ENCODE measurements around the gene PRDM8.

The PRDM8 gene

DNA sequence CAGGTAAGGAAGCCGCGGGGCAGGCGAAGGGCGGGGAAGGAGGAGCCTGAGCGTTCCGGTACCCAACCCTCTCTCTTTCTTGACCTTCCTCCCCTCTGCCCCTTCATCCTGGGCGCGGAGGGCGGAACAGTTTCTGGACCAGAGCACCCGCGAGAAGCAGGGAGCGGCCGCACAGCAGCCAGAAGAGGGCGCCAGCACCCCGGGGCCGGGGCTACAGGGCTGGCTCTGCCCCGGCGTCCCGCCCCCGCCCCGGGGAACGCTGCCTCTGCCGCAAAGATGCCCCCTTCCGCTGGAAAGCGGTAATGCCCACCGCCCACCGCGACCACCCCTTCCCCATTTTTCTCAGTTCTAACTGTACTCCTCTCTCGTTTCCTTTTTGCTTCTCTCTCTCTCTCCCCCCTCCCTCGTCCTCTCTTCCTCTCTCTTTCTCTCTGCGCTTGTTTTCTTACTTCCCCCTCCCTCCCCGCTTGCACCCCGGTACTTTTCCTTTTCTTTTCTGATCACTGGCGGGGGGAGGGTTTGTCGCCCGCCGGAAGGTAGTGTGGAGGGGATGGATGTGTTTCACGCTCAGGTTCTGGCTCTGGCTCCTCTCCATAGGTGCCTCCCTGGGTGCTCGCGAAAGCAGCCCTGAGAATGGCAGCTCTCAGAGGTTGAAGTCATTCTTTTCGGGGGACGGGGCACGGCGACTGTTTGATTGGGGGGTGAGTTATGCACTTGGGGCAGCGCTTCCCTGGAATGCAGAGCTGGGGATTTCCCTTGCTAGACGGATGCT lies 13.1 kb upstream of the PRDM8 start:
- DNase-seq: peak; percentile 75 to 87

DNA sequence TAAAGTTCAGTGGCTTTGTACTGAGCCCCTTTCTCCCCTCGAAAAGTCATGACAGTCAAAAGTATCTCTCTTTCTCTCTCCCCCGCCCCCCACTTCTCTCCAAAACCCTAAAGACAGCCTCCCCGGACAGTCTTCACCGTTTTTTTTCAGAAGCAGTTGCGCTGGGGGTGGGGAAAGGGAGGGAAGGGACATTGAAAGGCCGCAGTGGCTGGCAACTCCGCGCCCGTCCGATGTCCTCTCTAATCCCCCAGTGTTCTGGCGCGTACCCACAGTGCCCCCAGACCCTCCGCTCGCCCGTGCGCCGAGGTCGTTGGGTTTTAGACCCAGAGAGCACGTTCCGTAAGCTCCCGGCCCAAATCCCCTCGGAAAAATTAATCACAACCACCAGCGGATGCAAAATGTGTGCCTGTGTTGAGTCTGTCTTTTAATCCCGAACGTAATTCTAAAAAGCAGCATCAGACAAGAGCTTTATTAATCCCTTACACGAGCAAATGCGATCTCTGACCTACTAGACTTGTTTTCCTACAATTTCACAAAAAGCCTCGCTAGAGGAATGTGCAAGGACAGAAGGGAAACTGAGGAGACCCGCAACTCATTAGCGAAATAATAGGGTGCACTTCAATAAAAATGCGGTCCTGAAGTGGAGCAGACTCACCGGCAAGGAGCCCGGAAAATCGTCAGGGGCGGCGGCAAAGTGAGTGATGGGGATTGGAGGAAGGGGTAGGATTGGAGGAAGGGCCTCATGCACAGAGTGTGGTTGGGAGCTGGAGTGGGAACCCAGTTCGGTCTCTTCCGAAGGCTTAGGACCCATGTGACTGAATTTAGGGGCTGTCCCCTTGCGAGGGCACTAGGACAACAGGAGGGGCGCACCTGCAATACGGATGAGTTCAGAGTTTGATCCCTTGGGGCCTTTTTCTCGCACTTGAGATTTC lies 12.2 kb upstream of the PRDM8 start:
- peak; percentile 29 to 52 for DNase-seq

DNA sequence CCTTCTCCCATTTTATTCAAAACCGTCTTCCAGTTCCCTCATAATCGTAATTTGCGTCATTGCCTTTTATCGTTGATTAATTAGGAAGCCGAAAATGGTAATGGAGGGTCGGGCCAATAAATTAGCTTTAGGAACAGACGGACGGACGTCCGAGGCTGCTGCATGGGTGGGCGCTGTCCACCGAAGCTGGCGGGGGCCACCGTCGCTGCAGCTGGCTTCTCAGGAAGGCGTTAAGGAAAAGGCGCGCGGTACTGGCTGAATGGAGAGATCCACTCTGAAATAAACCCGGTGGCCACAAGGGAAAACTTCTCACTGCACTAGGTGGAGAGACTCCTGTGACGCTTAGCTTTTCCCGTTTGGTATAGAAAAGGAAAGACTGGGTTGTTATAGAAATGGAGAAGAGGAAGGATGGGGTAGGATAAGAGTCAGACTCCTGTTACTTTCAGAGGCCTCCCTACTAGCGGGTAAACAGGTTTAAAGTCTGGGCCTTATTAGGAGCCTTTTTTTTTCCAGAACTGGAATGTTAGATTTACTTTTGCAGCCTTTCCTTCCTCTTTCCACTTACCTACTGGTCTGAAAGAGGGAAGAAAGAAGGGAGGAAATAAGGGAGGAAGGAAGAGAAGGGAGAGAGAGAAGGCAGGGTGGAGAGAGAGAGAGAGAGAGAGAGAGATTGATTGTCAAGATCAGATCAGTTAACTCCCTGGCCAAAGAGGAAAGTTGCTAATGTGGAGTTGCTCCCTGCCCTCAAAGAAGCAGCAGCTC lies 11.3 kb upstream of the PRDM8 start:
- peak in 1 of 2 experiments; percentile 32 for DNase-seq

DNA sequence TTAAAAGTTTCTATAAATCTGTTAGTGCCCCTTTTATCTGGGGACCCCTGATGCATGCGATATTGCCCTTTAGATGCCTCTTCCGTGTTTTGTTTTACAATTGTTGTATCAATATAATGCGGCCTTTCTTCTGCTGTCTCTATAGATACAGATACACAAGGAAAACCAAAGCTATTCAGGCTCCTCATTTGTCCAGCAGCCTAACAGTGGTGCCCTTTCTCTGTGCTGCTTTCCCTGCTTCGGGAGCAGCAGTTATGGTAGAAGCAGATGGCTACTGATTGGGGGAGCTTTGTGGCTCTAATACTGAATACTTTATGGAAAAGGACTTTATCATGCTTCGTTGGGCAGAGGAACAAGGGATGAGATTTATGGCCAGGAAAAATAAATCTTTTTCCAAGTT lies 10.6 kb upstream of the PRDM8 start:
- DNase-seq: no peak

DNA sequence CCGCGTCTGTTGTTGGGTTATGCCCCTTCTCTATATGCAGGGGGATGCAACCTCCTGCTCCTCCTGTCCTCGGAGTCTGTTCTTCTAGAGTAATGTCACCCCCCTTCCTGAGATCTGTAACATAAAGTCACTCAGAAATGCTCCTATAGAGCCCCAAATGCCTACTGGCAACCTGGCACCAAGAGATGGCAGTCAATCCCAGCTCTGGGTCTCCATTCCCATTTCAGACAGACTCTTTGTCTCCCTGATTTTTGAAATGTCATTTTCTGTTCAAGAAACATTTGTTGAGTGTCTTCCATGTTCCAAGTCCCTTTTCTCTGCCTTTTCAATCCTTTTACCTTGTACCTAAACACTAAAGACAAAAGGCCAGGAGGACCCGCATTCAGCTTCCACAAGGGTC lies 9.6 kb upstream of the PRDM8 start:
- no peak for DNase-seq

DNA sequence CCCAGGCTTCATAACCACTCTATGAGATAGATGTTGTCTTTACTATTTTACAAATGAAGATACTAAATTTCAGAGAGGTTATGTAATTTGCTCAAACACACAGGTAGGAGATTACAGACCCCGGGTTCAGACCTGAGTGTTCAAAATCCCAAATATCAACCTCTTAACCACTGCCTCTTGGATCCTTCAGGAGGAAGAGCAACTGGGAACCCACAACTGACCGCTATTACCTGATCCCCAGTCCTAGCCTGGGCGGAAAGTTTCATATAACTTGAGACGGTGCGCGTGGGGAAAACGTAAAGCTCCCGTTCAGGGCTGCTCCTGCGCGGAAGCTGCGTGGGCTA lies 8.9 kb upstream of the PRDM8 start:
- DNase-seq: no peak

DNA sequence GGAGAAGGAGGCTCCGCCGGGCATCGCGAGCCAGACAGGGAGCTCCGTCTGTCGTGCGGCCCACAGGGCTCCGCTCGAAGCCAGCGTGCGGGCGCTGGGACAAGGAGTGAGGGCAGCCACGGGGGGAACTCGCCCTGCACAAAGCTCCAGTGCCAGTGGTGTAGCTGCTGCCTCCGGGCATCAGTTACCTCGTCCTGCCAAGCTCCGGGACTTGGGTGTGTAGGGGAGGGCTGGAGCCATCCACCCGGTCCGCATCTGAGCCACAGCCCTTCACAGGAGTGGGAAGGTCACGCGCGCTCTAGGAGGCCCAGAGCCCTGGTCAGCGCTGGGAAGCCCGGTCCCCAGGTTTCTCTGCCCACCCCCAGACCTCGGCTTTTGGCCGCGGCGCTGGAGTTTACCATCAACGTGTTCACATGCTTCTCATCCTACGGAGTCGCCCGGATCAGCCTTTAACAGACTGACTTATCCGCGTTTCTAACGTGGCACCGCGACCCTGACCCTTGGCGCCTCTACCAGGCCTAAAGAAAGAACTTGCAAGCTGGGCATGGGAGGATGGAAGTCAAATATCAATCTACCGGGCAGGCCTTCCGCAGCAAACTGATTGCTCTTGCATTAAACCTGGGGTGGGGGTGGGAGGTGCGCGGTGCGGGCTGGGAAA lies 8.4 kb upstream of the PRDM8 start:
- no peak for DNase-seq

DNA sequence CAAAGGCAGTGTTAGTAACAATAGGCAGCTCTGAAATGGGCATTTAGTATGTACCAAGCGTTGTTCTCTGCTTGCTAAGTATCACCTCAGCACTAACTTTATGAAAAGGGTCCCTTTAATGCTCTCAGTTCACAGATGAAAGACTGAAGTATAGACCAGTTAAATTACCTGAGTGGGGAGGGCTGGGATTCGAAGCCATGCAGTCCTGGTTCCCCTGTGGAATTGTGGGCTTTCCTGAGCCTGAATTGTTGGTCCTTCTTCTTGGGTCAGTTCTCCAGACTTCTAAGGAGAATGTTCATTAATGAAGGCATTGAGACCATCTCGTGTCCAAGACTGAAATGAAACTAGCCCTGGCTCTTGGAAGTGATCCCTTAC lies 7.7 kb upstream of the PRDM8 start:
- no peak for DNase-seq

DNA sequence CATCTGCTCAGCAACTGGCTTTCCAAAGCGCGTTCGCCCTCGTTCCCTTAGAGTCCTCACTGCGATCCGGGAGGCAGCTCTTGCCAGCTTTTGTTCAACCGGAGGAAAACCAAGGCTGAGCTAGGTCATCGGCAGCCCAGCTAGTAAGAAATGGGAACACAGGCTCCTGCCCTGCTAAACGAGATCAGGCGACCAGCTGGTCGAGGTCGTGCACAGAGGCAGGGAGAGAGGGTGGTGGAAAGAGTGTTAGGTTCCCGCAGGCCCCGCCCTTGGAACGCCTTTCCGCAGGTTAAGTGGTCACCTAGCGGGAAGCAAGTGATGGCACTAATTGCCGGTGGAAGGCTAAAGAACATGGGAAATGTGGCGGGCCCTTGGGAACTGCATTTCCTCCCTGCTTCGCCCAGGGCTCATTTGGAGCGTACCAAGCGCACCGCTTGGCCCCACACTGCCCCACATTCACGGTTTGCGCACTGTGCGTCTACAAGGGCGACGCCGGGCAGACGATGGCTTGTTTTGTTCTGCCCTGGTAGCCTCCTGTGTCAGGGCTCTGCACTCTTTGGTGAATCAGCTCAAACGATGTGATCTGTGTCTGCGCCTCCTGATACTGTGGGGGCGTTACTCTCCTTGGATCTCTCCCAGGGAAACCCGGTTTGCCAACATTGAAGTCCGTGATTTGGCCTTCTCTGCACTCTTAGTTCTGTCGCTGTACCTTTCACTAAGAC lies 7.2 kb upstream of the PRDM8 start:
- no peak for DNase-seq

DNA sequence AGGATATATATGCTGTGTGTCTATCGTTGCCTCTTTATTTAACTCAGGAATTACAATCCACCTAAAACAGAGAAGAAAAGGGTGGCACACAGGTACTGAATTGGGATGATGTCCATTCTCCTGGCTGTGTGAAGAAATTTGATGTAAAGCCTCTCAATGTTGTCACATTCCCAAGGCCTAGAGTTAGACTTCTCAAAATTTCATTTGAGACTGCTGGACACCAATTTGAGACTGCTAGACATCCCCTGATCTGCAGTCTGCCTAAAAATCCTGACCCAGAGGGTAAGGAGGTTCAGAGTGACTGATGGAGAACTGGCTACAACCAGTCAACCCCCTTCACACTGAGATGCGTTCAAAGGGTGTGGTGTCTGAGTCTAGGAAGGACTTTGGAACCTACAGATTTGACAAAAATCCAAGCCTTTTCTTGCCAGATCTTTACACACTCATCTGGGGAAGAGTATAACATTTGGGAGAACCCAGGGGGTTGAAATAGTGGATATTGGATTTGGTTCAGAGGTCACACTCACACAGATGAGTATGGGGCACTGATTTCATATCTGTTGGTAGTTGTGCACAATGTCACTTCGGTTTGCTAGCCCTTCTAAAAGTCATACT lies 4.9 kb upstream of the PRDM8 start:
- no peak for DNase-seq

DNA sequence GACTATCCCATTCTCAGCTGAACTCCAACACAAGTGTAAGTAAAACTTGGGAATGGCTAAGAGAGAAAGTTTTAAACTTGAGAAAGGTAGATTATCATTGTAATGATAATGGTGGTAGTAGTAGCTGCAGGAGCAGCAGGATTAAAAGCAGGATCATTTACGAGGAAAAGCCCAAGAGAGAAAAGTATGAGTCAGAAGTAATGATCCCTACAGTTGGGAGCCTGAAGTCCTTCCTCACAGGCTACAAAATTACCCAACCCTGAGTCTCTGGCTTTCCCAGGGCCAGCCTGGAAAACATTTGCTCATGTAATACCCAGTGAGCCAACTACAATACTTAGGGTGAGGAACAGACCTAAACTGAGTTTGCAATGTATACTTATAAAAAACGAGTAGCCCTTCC lies 4.4 kb upstream of the PRDM8 start:
- DNase-seq: no peak

DNA sequence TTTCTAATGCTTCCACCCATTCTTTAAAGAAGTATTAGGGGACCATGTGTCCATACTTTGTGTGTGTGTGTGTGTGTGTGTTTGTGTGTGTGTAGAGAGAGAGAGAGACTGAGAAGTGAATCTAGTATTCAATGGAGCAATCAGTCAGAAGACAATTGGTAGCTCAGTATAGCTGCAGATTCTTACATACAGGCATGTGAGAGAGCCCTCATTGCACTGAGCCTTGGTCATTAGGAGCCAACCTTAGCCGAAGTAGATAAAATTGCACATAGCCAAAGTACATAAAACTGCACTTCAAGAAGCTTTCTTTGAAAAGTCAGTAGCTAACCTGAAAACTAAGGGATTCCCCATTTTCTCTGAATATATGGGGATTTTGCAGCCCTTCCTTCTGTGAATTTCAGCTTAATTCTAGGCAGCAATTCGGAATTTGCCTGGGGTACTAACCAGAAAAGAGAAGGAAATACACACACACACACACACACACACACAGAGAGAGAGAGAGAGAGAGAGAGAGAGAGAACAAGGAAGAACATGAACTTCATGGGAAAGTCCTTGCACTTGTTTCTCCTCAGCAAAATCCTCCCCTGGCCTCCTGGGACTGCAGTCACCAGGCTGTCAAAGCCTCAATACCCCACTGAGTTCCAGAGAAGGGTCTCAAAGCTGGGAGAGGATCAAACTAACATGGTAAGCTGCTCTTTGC lies 1.7 kb upstream of the PRDM8 start:
- DNase-seq: no peak

DNA sequence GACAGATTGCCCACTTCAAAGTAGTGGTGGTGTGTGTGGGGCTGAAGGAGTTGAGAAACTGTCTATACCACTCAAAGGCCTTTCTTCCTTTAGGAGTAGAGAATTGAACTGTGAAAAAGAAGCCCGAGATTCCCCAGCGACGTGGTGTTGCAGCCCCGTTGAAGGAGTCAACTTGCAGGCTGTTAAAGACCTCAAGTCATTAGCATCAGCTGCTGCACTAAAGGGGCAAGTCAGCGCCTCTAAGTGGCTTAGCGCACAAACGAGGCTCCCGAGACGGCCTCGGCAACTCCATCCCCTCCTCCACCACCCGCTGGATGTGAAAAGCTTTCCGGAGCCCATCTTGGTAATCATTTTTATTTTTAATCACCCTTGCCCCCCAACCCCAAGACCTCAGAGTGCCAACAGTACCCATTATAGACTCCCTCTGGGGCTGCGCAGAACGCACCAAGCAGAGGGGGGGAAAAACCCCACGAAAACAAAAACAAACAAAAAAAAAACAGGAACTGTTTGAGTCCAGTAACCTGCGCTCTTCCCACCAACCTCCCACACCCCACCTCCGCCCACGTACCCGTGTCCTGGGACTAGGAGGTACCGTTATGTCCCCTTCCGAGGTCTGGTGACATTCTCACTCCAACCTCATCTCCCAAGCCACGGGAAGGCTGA lies 913 bp upstream of the PRDM8 start:
- DNase-seq: no peak

DNA sequence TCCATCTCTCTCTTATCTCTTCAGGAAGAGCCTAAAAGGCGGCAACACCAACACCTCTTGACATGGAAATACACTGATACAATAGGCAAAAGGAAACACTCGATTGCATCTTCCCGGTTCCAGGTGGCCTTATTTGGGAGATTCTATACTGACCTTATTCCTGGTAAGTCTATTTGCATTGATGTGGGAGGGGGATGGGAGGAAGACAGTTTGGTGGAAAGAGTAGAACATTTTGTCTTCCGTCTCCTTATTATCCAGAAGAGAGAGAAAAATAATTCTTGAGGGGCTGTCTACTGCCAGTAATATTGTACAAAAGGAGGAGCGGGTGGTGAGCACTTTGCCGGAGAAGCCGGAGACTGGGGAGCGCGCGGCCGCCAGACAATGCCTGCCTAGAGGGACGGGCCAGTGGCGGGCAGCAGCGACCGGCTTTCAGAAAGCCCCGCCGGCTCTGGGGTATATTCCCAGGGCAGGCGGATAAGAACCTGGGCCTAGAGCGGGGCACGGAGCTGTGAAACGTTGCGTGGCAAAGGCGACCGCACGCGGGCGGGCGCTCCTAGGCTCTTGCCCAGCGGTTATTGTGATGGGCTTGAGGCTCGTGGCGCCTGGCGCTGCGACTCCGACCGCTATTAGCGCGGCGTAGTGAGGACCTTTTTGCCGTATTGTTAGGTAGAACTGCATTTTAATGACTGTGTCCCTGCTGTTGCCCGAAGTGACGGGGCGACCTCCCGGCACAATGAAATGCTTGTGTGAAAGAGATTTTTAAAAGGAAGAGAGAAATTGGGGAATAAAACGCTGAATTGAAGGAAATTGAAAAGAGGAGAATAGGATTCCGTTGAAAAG lies 518 bp downstream of the PRDM8 start:
- DNase-seq: no peak

DNA sequence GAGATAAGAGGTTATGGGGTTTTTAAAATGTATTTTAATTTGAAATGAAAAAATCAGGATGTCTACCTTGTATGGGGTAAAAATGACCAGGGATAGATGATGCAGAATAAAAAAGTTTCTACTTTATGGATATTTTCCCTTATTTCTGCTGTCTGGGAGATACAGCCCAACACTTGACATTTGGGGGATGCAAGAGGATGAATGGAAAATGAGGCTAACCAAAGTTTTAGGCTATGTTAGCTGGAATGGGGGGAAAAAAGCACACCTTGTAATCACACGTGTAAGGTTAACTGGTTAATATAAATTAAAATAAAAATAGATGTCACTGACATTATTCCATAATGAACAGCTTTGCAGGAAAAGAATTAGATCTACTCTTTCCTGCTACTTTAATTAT lies 1.1 kb downstream of the PRDM8 start:
- DNase-seq: no peak

DNA sequence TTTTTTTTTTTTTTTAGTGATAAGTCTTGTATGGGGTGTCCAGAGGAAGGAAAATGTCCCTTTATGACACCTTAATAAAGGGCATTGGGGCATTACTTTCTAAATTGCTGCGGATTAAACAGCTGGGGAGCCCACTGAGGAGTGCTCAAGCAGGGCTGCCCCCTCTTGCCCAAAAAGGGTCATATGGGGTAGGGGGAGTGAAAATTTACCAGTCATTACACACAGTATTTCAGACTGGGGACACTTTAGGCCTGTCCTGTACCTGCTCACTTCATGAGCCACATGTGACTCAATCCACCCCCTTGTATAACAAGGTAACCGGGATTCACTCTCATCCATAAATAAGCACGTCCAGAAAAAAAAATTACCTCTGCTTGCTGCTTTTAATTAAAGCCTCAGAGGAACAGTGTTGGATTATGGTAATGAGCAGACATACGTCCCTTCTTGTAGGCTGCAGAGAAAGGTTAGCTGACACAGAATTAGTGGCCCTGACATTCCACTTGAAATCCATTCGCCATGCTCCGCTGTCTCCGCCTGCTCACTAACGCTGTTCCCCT lies 1.8 kb downstream of the PRDM8 start:
- DNase-seq: no peak

DNA sequence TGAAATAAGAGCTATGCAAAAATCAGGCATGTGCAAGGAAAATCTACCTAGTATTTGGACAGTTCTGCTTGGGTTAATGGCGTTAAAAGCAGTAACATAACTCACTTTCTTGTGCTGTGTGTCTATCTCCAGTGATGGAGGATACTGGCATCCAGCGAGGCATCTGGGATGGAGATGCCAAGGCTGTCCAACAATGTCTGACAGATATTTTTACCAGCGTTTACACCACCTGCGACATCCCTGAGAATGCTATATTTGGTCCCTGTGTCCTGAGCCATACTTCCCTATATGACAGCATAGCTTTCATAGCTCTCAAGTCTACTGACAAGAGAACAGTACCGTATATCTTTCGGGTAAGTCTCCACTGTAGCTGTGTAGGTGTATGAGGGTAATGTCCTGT lies 2.6 kb downstream of the PRDM8 start:
- DNase-seq: no peak

DNA sequence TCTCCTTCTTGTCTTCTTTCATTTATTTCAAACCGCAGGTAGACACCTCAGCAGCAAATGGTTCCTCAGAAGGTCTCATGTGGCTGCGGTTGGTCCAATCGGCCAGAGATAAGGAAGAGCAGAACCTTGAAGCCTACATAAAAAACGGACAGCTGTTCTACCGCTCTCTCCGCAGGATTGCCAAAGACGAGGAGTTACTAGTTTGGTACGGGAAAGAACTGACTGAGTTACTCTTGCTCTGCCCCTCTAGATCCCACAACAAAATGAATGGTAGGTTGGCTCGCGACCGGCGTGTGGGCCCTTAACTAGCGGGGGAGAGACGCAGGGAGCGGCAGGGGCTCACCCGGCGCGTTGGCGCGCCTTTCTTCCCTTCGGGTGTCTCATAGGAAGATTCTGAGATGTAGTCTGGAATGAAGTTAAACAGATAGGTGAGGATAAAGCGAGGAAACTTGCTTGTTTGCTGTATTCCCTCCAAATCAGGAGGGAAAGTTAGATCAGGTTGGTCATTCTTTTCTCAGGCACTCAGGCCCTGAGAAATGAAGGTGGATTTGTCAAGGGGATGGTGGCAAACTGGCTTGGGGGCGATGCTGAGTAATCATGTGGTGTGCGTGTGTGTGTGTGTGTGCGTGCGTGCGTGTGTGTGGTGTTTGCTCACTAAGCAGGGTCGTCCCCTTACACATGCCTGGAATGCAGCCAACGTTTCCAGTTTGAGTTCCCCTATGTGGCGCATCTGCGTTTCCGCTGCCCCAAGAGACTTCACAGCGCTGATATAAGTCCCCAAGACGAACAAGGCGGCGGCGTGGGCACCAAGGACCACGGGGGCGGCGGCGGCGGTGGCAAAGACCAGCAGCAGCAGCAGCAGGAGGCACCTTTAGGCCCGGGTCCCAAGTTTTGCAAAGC lies 4.2 kb downstream of the PRDM8 start:
- DNase-seq: peak; percentile 48 to 52
